OCI-LY3 (cell line): Measurements from ENCODE around the gene LYRM7.

Experiments
- H2AFZ ChIP-seq: fragments of 200-600, 300-600 bp; shearing (Covaris generic); 2 replicates; pipeline ENCODE4 v1.6.0; 2014; ENCODE audit warnings: antibody characterized with exemption, low read depth, low read length
- H3K27ac ChIP-seq: fragments of 200-600, 300-600 bp; sonication (generic); 2 replicates; pipeline ENCODE4 v1.5.1; 2014; ENCODE audit warnings: mild to moderate bottlenecking, low read length, moderate library complexity, mixed read lengths
- H3K27me3 ChIP-seq: fragments of 200-600, 300-600 bp; sonication (generic); 2 replicates; pipeline ENCODE4 v1.6.1; 2014; ENCODE audit warnings: low read depth, low read length, mixed read lengths
- H3K36me3 ChIP-seq: fragments of 200-600, 300-600 bp; sonication (generic); replicated peaks from 2 replicates; pipeline ENCODE3; 2014; ENCODE audit warnings: low read depth, low read length, mixed read lengths
- H3K4me1 ChIP-seq: fragments of 300-600, 200-600 bp; sonication (generic); 2 replicates; pipeline ENCODE4 v1.6.1; 2014; ENCODE audit warnings: low read length, mixed read lengths
- H3K4me2 ChIP-seq: fragments of 200-600, 300-600 bp; sonication (generic); 2 replicates; pipeline ENCODE4 v1.6.1; 2014; ENCODE audit warnings: low read length, mixed read lengths
- H3K4me3 ChIP-seq: fragments of 300-600, 200-600 bp; sonication (generic); 2 replicates; pipeline ENCODE4 v1.5.1; 2014; ENCODE audit warnings: antibody characterized with exemption, mild to moderate bottlenecking, low read length, moderate library complexity
- H3K79me2 ChIP-seq: fragments of 300-600, 200-600 bp; shearing (Covaris generic); 2 replicates; pipeline ENCODE4 v1.6.1; 2014; ENCODE audit warnings: mild to moderate bottlenecking, low read length, mixed read lengths
- H3K9ac ChIP-seq: fragments of 300-600, 200-600 bp; shearing (Covaris generic); 2 replicates; pipeline ENCODE4 v1.6.0; 2014; ENCODE audit warnings: mild to moderate bottlenecking, low read length, moderate library complexity
- H3K9me3 ChIP-seq: fragments of 200-600, 300-600 bp; shearing (Covaris generic); 2 replicates; pipeline ENCODE4 v1.6.1; 2014; ENCODE audit warnings: low read length, mixed read lengths; ENCODE audit not compliant: insufficient read depth
- H4K20me1 ChIP-seq: fragments of 200-600, 300-600 bp; sonication (generic); 2 replicates; pipeline ENCODE4 v1.6.1; 2016; ENCODE audit warnings: low read length, mixed read lengths; ENCODE audit not compliant: insufficient read depth
- EZH2phosphoT487 ChIP-seq: fragments of 200-600 bp; shearing (Covaris generic); IDR thresholded peaks from 2 replicates; pipeline ENCODE4 v1.6.1; 2018; ENCODE audit warnings: antibody characterized with exemption, mixed run types, low read depth
- TF ChIP-seq, protein P1 (sequence below): fragments of 200-600, 300-600 bp; sonication (generic); IDR thresholded peaks from 2 replicates; pipeline ENCODE4 v1.5.1; 2014; ENCODE audit warnings: antibody characterized with exemption, low read length, low read depth

LYRM7 gene

DNA sequence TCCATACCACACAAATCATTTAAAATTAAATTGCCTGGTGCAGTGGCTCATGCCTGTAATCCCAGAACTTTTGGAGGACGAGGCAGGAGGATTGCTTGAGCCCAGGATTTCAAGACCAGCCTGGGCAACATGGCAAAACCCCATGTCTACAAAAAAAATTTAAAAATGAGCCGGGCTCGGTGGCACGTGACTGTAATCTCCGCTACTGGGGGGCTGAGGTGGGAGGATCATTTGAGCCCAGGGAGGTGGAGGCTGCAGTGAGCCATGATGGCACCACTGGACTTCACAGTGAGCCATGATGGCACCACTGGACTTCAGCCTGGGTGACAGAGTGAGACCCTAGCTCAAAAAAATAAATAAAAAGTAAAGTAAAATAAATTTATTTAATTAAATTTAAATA, 40.9 kb downstream of the LYRM7 start:
- H3K4me3 ChIP-seq, result peak overlapping the region; percentile 66
- no peak for TF ChIP-seq EZH2phosphoT487
- TF ChIP-seq, protein P1, sequence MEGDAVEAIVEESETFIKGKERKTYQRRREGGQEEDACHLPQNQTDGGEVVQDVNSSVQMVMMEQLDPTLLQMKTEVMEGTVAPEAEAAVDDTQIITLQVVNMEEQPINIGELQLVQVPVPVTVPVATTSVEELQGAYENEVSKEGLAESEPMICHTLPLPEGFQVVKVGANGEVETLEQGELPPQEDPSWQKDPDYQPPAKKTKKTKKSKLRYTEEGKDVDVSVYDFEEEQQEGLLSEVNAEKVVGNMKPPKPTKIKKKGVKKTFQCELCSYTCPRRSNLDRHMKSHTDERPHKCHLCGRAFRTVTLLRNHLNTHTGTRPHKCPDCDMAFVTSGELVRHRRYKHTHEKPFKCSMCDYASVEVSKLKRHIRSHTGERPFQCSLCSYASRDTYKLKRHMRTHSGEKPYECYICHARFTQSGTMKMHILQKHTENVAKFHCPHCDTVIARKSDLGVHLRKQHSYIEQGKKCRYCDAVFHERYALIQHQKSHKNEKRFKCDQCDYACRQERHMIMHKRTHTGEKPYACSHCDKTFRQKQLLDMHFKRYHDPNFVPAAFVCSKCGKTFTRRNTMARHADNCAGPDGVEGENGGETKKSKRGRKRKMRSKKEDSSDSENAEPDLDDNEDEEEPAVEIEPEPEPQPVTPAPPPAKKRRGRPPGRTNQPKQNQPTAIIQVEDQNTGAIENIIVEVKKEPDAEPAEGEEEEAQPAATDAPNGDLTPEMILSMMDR, result no peak
- peak overlapping the region; percentile 83 for H3K4me2 ChIP-seq
- H2AFZ ChIP-seq, result no peak overlapping the region
- peaks cover 69% of the 10 kb centered on the region for H3K79me2 ChIP-seq
- no peaks in the 10 kb centered on the region for H3K27me3 ChIP-seq
- peak overlapping the region; percentile 76 for H3K9ac ChIP-seq
- H4K20me1 ChIP-seq, result 0 out of 2 replicates have a peak, but pooled peaks cover 4% of the 10 kb centered on the region
- H3K27ac ChIP-seq, result peak overlapping the region; percentile 99
- no peaks in the 10 kb centered on the region for H3K9me3 ChIP-seq
- peaks cover 87% of the 10 kb centered on the region for H3K4me1 ChIP-seq
- H3K36me3 ChIP-seq, result peaks cover 7% of the 10 kb centered on the region

DNA sequence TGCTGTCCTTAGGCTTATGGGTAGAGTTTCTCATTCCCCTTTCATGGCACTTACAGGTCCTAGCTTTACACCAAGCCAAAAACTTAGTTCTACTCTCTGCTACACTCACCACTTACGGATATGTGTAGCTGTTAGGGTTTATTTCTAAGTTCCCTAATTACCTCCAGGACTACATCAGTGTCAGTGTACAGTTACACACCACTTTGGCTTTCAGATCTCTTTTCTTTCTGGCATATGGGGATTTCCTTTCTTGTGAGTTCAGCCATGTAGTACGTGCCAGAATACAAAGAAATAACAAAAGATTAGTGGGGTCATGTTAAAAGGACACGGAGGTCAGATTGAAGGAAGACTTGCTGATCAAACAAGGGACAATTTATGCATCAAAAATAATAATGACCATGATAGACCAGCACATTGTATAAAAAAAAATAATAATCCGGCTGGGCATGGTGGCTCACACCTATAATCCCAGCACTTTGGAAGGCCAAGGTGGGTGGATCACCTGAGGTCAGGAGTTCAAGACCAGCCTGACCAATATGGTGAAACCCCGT, 41.8 kb downstream of the LYRM7 start:
- Histone ChIP-seq H3K4me2 (peak overlapping the region; percentile 79), H2AFZ (no peak overlapping the region), H3K36me3 (peaks cover 10% of the 10 kb centered on the region), H3K9me3 (no peaks in the 10 kb centered on the region), H3K4me3 (peak overlapping the region; percentile 61), H3K79me2 (peaks cover 73% of the 10 kb centered on the region), H3K27ac (peak overlapping the region; percentile 99), H3K27me3 (no peaks in the 10 kb centered on the region), H3K9ac (peak overlapping the region; percentile 76; the same call in 1 of the 2 replicates), H3K4me1 (peaks cover 84% of the 10 kb centered on the region), H4K20me1 (0 out of 2 replicates have a peak, but pooled peaks cover 7% of the 10 kb centered on the region)
- TF ChIP-seq, protein P1, result no peak
- TF ChIP-seq EZH2phosphoT487, result no peak

DNA sequence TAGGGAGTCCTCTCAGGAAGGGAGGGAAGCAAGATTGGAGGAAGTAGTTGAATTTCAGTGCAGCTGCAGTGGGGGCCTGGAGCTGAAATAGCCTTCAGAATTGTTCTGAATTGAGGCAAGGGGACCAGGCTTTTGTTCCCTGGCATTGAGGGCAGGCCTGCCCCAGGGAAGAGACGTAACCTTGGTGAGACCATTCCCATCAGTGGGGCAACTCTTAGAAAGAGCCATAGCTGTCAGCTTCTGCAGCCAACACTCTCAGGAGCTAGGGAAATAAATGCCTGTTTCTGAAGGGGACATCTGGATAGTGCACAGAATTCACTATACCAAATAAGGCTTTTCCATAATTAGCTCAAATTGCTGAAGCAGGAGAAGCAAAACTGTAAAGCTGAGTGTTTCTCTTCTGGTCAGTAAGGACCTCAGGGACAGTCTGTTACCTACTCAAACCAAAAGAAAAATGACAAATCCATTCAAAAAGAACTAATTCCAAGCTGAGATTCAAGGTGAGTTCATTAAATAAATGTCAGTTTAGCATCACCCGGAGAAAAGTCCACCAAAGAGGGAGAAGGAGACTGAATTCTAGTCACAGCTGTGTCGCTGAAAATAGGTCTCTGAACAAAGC, 44.0 kb downstream of the LYRM7 start:
- no peak overlapping the region for H3K4me3 ChIP-seq

DNA sequence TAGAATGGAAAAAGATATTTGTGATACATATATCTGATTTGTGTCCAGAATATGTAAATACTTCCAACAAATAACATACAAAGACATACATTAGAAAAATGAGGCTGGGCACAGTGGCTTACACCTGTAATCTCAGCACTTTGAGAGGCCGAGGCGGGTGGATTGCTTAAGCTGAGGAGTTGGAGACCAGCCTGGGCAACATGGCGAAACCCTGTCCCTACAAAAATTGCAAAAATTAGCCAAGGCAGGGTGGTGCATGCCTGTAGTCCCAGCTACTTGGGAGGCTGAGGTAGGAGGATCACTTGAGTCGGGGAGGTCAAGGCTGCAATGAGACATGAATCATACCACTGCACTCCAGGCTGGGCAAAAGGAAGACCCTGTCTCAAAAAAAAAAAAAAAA, 47.0 kb downstream of the LYRM7 start:
- TF ChIP-seq EZH2phosphoT487, result no peak
- TF ChIP-seq, protein P1, result no peak
- Histone ChIP-seq H3K79me2 (peaks cover 99% of the 10 kb centered on the region), H3K9ac (no peak overlapping the region)

More for the DNA sequence above, 44.0 kb downstream of the LYRM7 start:
- H4K20me1 ChIP-seq, result peaks cover 20% of the 10 kb centered on the region
- H3K9ac ChIP-seq, result no peak overlapping the region
- no peaks in the 10 kb centered on the region for H3K9me3 ChIP-seq
- H3K27ac ChIP-seq, result peak overlapping the region; percentile 14
- no peaks in the 10 kb centered on the region for H3K27me3 ChIP-seq
- H2AFZ ChIP-seq, result no peak overlapping the region
- no peak for TF ChIP-seq EZH2phosphoT487
- TF ChIP-seq, protein P1, result no peak
- H3K4me2 ChIP-seq, result peak overlapping the region; percentile 28
- H3K4me1 ChIP-seq, result peaks cover 85% of the 10 kb centered on the region
- H3K79me2 ChIP-seq, result peaks cover 83% of the 10 kb centered on the region
- peaks cover 22% of the 10 kb centered on the region for H3K36me3 ChIP-seq

More for the DNA sequence above, 47.0 kb downstream of the LYRM7 start:
- Histone ChIP-seq H3K9me3 (no peaks in the 10 kb centered on the region), H2AFZ (no peak overlapping the region), H3K4me1 (peaks cover 75% of the 10 kb centered on the region), H3K27me3 (no peaks in the 10 kb centered on the region), H3K4me2 (no peak overlapping the region), H3K27ac (no peak overlapping the region), H3K36me3 (peaks cover 29% of the 10 kb centered on the region), H3K4me3 (no peak overlapping the region), H4K20me1 (peaks cover 21% of the 10 kb centered on the region)
